ENCODE data around the gene GPATCH8. TPM values are rescaled to one million over a fixed set of nuclear protein-coding genes. Genes with fewer than 3 reads are reported as not detected.
A peak's percentile ranks its signal among the peaks of the same experiment; 100 is the strongest.
"Not testable (repeated sequence)": the region's sequence is repeated elsewhere in the genome, so short reads cannot be mapped to it uniquely, and the experiment has no call there.

GPATCH8 gene
- total RNA-seq, 2 donors from 2014 or later: 25.7 to 33.9 TPM

- peaks cover 16% of the 10 kb centered on the region for H3K4me1 ChIP-seq
- intact Hi-C loops (cut with DNase I): no loop called here
- TF ChIP-seq POLR2A (IDR thresholded peaks at IDR 0.05) (no peak), CTCF (IDR thresholded peaks at IDR 0.05) (no peak)
- H3K9me3 ChIP-seq: no peaks in the 10 kb centered on the region
- ATAC-seq (no peak), DNase-seq (no peak)
- no peak overlapping the region for H3K4me3 ChIP-seq
- WGBS, 2 donors: 25 to 32% methylated on average over 7 of the region's 7 CpGs
- no peaks in the 10 kb centered on the region for H3K27me3 ChIP-seq
- H3K36me3 ChIP-seq (replicated peaks in 1 of 2; ENCODE audit: insufficient read depth in 1 of 2, low read depth in 2 of 2): no peaks in the 10 kb centered on the region
- H3K27ac ChIP-seq: no peak overlapping the region
Observed at GRCh38 chr17:44367231-44367979, 135.8 kb downstream of the GPATCH8 start.

GRCh38 chr17:44365051-44365450 is 138.2 kb downstream of the GPATCH8 start:
- DNase-seq; H3K27ac ChIP-seq; intact Hi-C loops (cut with DNase I); H3K36me3 ChIP-seq (replicated peaks in 1 of 2; ENCODE audit: insufficient read depth in 1 of 2, low read depth in 2 of 2); H3K4me3 ChIP-seq; ATAC-seq; H3K27me3 ChIP-seq; H3K9me3 ChIP-seq: not testable (repeated sequence)
- peaks cover 18% of the 10 kb centered on the region for H3K4me1 ChIP-seq
- 64 to 67% methylated on average over 5 of the region's 5 CpGs for WGBS, 2 donors

GRCh38 chr17:44363613-44364159 is 139.5 kb downstream of the GPATCH8 start, which contains the start of gene FAM171A2:
TSS of gene FAM171A2 (minus strand) at chr17:44363853. CDS start at chr17:44363714, 139 bp downstream.
- Histone ChIP-seq H3K27me3 (no peaks in the 10 kb centered on the region), H3K4me3 (peak within 1 kb of the TSS in 1 of 2 donors; percentile 32), H3K9me3 (no peaks in the 10 kb centered on the region), H3K36me3 (replicated peaks in 1 of 2; ENCODE audit: insufficient read depth in 1 of 2, low read depth in 2 of 2) (no peaks in the 10 kb centered on the region), H3K27ac (no peak within 1 kb of the TSS), H3K4me1 (peaks cover 18% of the 10 kb centered on the region)
- DNase-seq (peak; percentile 34 to 66 (median 58)), ATAC-seq (peak; percentile 88)
- intact Hi-C loops (cut with DNase I): no loop called here
- TF ChIP-seq POLR2A (IDR thresholded peaks at IDR 0.05): no peak
- peak in 5 of 7 experiments; percentile 24 to 95 (median 79) for TF ChIP-seq CTCF (IDR thresholded peaks at IDR 0.05)
- WGBS, 2 donors: 0% methylated on average over 2 to 19 of the region's 63 CpGs

GRCh38 chr17:44362949-44363612 is 140.1 kb downstream of the GPATCH8 start:
- DNase-seq (no peak), ATAC-seq (peak; percentile 39)
- Histone ChIP-seq H3K9me3 (no peaks in the 10 kb centered on the region), H3K4me1 (peaks cover 18% of the 10 kb centered on the region), H3K36me3 (replicated peaks in 1 of 2; ENCODE audit: insufficient read depth in 1 of 2, low read depth in 2 of 2) (no peaks in the 10 kb centered on the region), H3K27me3 (no peaks in the 10 kb centered on the region), H3K27ac (no peak overlapping the region), H3K4me3 (peak overlapping the region in 1 of 2 donors; percentile 32)
- no peak for TF ChIP-seq POLR2A (IDR thresholded peaks at IDR 0.05)
- no peak for TF ChIP-seq CTCF (IDR thresholded peaks at IDR 0.05)
- WGBS, 2 donors: 2% methylated on average over 29 of the region's 45 CpGs; no CpG with 5 or more reads in 1 of the 2 donors
- intact Hi-C loops (cut with DNase I): no loop called here

GRCh38 chr17:44362459-44362948 is 140.7 kb downstream of the GPATCH8 start:
- TF ChIP-seq CTCF (IDR thresholded peaks at IDR 0.05) (no peak), POLR2A (IDR thresholded peaks at IDR 0.05) (no peak)
- ATAC-seq: no peak
- 15 to 31% methylated on average over 5 to 6 of the region's 11 CpGs for WGBS, 2 donors
- no peak for DNase-seq
- Histone ChIP-seq H3K9me3 (no peaks in the 10 kb centered on the region), H3K4me1 (peaks cover 18% of the 10 kb centered on the region), H3K27me3 (no peaks in the 10 kb centered on the region), H3K4me3 (no peak overlapping the region), H3K36me3 (replicated peaks in 1 of 2; ENCODE audit: insufficient read depth in 1 of 2, low read depth in 2 of 2) (no peaks in the 10 kb centered on the region), H3K27ac (no peak overlapping the region)
- intact Hi-C loops (cut with DNase I): no loop called here

Data from body of pancreas (tissue), 4 donors.